ENCODE results near the gene NRDE2.
"Not testable (repeated sequence)": the region's sequence is repeated elsewhere in the genome, so short reads cannot be mapped to it uniquely, and the experiment has no call there.

NRDE2 gene

DNA sequence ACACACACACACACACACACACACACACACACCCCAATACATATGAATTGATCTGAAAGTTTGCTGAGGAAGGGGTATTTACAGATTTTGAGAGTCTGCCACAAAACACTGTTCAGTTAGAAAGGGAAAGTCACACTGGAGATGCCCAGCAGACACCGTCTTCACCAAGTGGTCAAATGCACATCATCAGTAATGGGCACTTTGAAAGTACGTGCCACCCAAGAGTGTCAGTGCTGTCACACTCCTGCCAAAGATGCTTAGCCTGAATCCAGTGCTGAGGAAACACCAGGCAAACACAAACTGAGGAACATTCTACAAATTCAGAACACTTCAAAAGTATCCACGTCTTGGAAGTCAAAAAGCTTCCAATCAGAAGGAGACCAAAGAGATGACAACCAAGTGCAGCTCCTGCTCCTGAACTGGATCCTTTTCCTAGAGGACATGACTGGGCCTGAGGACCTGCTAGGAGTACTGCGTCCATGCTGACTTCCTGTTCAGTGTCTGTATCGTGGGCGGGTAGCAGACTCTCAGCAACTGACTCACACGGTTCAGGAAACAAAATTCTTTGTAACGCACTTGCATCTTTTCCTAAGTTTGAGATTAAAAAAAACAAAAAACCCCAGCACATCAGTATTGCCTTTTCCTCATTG lies 56.8 kb downstream of the NRDE2 start:
- DNase-seq (ENCODE audit: low spot score) = peak; percentile 96

DNA sequence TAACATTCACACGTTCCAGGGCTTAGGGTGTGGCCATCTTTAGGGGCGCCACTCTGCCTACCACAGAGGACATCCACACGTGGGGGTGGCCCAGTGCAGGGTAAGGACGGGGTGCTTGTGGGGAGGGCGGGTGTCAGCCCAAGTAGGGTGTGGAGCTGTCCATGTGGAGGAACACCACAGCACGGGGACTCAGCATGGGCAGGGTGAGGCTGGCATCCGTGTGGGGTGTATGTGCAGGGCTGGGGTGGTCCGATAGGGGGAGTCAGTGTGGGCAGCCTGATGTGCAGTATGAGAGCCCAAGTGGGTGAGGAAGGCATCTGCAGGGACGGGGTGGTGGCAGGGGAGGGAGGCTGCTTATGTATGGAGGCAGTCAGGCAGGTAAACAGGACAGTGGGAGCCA lies 57.7 kb downstream of the NRDE2 start:
- no peak for DNase-seq (ENCODE audit: low spot score)

DNA sequence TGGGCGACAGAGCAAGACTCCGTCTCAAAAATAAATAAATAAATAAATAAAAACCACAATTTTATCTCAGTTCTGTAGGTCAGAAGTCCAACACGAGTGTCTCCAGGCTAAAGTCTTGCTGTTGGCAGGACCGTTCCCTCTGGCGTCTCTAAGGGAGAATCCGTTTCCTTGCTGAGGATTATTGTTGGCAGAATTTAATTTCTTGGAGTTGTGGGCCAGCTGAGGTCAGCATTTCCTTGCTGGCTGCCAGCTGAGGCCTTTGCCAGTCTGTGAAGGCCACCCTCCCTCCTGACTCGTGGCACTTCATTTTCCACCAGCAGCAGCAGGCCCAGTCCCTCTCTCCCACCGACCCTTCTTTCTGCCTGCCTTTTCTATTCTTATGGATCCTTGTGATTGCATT lies 58.2 kb downstream of the NRDE2 start:
- no peak for DNase-seq (ENCODE audit: low spot score)

DNA sequence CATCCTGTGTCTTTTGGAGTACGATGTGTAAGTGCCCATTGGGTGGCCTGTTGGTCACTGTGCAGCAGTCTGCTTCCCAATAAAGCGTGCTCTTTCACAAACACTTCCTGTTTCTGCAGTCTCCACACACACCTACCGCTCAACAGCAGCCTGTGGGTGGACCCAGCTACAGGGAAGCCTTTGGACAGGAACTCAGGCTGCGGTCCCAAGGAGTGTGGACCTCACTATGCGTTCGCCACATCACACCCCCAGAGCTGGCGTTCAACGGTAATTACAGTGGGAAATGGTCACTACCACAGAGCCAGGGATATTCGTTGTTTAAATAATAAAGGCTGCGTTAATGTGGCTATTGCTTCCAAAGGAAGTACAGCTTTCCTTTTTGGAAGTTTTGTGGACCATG lies 59.2 kb downstream of the NRDE2 start:
- DNase-seq (ENCODE audit: low spot score) = no peak

DNA sequence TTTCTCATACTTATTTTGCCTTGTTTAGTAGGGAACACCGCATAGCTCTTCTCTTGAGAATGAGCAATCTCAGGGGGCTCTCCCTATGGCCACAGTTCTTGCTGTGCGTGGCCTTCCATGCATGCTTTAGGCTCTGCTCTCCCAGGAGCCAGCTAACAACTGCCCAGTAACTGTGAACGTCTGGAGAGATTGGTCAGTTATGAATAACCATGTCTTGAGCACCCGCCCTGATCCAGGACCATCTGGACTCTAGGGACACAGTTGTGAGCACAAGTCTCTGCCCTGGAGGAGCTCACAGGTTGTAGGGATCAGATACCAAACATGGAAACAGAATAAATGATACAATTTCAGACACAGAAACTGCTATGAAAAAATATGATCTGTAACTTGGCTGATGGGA lies 63.3 kb downstream of the NRDE2 start:
- DNase-seq (ENCODE audit: low spot score) = no peak

DNA sequence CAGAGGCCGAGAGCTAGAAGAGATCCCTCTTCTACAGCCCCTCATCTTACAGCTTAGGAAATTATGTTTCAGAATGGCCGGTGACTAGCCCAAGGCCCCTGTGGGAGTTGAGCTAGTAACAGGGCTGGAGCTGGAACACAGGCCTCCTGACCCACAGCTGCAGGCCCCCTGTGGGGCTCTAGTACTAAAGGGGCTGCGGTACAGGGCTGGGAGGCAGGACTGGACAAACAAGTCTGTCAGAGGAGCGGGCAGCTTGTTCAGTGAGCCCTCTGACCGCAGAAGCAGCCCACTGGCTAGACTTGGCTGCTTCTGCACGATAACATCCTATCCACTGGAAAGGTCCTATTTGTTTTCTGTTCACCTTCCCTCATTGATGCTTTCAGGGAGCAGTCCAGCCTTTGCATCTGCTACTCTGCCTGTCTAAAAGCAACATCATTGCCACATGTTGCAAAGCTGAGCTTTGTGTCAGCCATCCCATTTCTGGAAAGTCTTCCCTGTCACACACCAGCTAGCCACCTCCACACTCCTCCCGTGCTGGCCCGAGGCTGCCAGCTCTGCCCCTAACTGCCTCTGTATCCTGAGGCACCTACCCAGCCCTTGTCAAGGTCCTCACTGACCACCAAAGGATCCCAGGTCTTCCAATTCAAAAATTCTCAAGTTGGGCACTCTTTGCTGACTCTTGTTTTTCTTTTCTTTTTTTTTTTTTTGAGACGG lies 65.1 kb downstream of the NRDE2 start:
- no peak for DNase-seq (ENCODE audit: low spot score)

DNA sequence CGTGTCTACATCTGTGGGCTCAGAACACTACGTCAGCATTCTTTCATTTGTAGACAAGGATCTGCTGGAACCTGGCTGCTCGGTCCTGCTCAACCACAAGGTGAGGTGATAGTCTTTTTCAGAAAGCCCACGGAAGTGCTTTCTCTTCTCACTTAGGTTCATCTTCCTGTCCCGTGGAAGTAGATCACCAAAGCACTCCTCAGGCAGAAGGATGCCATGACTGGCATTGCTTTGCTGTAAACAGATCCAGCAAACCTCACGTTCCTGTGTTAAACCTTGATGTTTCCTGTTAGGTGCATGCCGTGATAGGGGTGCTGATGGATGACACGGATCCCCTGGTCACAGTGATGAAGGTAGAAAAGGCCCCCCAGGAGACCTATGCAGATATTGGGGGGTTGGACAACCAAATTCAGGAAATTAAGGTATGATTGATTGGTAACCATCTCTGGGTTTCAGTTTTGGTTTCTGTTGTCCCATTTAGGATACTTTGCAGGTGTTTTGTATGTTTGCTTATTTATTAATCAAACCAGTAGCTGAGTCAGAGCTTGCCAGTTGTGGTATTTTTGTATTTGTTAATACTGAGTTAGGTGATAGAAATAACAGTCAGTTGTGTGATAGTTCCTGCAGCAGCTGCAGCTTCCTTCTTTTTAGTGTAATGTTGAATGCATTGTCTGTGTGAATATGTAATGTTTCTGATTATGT lies 67.8 kb downstream of the NRDE2 start:
- no peak for DNase-seq (ENCODE audit: low spot score)

DNA sequence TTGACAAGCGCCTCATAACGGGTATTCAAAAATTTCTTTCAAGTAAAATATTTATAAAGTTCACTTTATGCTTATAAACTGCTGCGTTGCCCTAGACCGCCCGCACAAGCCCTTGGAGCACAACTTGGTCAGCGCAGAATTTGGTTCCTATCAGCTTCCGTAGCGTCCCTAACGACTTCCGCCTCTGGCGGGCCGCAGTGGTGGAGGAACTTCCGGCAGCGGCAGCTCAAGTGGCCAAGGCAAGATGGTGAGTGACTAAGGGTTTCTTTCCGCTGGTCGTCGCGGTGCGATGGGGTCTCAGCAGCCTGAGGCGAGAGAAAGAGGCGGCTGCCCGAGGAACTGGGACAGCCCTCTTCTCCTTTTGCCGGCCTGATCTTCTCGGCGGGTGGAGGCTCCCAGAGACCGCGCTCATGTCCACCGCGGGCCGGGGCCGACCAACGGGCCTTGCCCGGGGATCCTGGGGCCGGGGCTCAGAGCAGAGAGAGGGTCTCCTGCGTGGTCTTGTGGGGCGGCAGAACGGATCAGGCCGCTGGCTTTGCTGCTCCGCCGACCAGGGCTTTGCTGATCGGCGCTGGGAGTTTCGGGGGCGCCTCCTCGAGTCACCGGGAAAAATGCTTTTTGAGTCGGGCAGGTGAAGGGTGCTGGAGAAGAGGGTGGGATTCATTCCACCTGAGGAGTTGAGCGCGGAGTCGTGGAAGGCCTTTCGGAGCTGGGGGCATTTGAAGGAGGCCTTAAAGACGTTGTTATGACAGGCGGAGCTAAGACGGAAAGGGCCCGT lies 75.2 kb downstream of the NRDE2 start, which contains the start of gene PSMC1:
TSS of gene PSMC1 (plus strand) at position 200 of the 778 bp plus-strand sequence. CDS start at position 245, 45 bp downstream.
- DNase-seq (ENCODE audit: low spot score) = peak; percentile 95

DNA sequence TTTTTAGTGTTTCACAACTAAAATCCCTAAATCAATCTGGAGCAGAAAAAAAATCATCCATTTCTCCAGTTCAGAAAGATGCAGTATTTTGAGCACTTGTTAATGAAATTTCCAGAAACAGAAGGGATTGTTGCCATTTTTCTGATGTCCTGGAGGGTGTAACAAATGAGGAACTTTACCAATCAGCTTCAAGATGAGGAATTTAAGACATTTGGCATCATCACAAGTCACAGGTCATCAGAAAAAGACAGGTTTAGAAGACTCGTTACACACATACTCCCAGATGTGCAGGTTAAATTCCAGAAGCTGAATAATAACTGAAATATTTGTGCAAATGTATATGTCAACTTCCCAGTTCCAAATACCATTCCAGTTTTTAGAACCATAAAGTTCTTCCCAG lies 75.9 kb downstream of the NRDE2 start:
- DNase-seq (ENCODE audit: low spot score) = no peak

DNA sequence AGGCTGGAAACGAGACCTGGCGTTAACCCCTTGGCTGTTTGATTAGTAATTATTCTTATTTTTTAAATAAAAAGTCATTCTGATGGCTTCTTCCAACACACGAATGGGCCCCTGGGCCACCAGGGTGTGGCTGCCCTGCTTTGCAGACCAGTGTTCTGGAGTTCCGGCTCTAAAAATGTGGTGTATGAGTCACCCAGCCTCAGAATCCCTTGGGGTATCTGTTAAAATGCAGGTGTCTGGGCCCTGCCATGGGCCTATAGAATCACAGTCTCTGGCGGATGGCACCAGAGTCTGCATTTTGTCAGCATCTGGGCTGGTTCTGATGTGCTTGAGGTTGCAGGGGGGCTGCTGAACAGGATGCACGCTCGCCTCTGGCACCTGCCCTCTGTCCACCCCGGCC lies 77.9 kb downstream of the NRDE2 start:
- DNase-seq (ENCODE audit: low spot score) = no peak

DNA sequence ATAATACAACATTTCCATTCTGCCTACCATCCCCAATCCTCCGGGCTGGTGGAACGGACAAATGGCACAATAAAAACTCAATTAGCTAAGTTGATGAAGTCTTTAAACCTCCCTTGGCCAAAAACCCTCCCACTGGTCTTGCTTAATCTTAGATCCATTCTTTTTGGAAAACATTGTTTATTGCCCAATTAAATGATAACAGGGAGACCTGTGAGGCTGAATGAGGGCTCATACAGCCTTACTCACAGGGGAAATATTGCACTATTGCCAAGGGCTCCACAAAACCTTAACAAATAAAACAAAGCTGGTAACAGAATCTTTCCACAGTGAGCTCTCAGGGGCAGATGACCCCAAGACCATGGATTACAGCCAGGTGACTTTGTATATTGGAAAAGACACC lies 83.1 kb downstream of the NRDE2 start:
- no peak for DNase-seq (ENCODE audit: low spot score)

DNA sequence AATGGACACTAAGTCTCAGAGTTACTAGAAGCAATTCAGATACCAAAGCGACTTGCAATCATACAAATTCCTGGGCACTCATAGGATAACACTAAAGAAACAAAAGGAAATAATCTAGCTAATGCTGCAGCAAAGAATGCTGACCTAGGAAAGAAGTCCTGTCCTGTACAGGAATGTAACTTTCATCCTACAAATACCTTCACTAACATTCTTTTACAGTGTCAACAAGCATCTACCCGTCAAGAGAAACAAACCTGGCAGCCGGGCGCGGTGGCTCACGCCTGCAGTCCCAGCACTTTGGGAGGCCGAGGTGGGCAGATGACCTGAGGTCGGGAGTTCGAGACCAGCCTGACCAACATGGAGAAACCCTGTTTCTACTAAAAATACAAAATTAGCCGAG lies 84.3 kb downstream of the NRDE2 start:
- DNase-seq (ENCODE audit: low spot score) = not testable (repeated sequence)

DNA sequence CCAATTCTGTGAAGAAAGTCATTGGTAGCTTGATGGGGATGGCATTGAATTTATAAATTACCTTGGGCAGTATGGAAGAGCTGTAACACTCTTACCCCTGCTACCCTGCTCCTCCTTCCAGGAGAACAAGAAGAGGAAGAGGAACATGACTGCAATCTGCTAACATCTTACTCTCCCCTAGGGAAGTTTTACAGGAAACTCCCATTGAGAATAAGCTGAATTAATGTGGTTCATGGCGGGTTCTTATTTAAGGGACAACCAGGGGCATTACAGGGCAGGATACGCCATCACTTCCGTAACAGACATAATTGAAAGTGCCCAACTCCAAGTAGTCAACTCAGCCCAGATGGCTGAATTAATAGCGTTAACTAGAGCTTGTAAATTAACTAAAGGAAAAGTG lies 84.8 kb downstream of the NRDE2 start:
- DNase-seq (ENCODE audit: low spot score) = no peak

DNA sequence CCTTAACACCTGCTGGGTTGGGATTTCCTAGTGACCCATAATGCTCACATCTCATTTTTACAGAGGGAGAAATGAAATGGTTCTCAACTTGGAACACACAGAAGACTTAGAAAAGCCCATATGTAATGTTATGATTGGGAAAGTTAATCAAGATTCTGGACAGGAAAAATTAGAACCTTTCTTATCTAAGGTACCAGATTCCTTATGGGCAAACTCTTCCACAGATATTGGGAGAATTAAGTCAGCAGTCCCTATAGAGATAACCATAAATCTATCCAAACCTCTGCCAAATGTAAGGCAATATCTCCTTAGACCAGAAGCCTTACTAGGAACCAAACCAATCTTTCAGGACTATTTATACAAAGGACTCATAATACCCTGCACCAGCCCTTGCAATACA lies 89.3 kb downstream of the NRDE2 start:
- DNase-seq (ENCODE audit: low spot score) = no peak

DNA sequence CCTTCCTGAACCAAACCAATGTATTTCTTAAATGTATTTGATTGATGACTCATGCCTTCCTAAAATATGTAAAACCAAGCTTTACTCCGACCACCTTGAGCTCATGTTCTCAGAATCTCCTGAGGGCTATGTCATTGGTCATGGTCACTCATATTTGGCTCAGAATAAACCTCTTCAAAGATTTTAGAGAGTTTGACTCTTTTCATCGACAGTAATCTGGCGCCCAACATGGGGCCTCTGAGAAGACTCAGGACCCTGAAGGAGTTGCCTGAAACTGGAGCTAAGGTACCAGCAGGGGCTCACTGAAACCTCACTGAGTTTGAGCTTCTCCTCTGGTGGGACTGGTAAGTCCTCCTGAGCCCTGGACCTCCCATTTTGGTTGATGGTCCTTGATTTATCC lies 92.6 kb downstream of the NRDE2 start:
- no peak for DNase-seq (ENCODE audit: low spot score)

DNA sequence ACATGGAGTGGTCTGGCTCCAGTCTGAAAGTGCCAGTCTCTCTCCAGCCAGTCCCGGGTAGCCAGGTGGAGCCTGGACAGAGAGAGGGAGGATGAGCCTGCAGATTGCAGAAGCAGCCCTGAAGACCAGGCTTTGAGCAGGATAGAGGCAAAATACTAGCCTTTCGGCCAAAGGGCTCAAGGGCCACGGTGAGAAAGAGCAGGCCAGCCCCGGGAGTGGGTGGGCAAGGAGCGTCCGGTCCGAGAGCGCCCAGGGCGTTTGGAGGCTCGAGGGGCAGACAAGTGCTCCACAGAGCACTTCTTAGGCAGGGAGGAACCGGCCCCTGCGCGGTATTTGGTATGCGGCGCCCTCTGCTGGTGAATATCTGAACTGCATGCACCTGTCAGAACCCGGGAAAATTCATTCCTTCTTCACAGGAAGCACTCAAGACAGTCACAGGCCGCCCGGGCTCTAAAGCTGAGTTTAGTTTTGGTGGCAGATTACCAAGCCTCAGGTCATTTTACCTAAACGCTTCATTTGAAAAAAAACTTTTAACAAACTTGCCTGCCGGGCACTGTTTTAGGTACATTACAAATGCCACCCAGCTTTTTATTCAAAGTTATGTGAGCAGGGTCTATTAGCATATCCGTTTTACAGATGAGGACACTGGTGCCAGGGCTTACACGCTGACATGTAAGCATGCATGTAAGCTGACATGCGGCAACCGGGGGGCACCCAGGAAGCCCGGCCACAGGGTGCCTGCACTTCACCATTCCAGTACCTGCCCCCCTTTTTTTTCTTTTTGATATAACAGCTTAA lies 96.4 kb downstream of the NRDE2 start:
- DNase-seq (ENCODE audit: low spot score) = peak; percentile 47

DNA sequence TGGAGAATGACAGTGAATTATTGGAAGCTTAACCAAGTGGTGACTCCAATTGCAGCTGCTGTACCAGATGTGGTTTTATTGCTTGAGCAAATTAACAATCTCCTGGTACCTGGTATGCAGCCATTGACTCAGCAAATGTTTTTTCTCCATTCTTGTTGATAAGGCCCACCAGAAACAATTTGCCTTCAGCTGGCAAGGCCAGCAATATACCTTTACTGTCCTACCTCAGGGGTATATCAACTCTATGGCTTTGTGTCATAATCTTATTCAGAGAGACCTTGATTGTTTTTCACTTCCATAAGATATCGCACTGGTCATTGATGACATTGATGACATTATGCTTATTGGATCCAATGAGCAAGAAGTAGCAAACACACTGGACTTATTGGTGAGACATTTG lies 101.8 kb downstream of the NRDE2 start:
- DNase-seq (ENCODE audit: low spot score) = not testable (repeated sequence)

DNA sequence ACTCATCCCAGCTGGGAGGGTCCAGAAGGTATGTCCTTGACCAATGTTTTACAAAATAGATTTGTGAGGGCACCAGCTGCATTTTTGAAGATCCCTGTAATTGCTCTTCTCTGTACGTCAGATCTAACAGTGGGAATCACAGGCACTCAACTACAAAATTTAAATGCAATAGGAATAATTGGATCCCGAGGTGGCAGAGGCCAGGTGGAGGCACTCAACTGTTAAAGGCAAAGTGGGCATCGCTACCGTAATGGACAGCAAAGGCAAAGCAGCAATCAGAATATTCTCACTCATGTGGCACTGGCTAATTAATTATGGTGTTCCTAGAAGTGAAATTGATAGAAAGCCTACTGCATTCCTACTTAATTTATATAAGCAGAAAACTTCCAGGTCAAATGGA lies 103.3 kb downstream of the NRDE2 start:
- no peak for DNase-seq (ENCODE audit: low spot score)

Data from kidney capillary endothelial cell (primary cell).